AG04450 (cell line): Measurements from ENCODE around the gene PHF21B. TPM values are rescaled to one million over a fixed set of nuclear protein-coding genes. Genes with fewer than 3 reads are reported as not detected.

ENCODE experiments used
- CTCF ChIA-PET: fragments of 300-600, 350-600 bp; formaldehyde crosslinking; extraction: SDS; loops from one replicate; lab custom pipeline; 2022; ENCODE audit warnings: antibody characterized with exemption, inconsistent platforms; lab: Charles Lee
- POLR2A ChIA-PET: fragments of 350-600 bp; formaldehyde crosslinking; extraction: SDS; loops from one replicate; lab custom pipeline; 2021; ENCODE audit warnings: antibody characterized with exemption, inconsistent platforms; lab: Yijun Ruan, JAX
- DNase-seq: peaks from one replicate; pipeline ENCODE4 v3.0.0-alpha.2; 2011; ENCODE audit warnings: low read depth, low spot score
- H3K27ac ChIP-seq: one replicate; pipeline ENCODE4 v1.5.1; 2012; ENCODE audit warnings: low read depth, low read length, control low read depth
- H3K27me3 ChIP-seq: one replicate; pipeline ENCODE4 v1.6.0; 2012; ENCODE audit warnings: low read length; ENCODE audit not compliant: control insufficient read depth, insufficient read depth
- H3K4me3 ChIP-seq: 2 replicates; pipeline ENCODE4 v1.5.1; 2011; ENCODE audit warnings: mild to moderate bottlenecking, low read depth, low read length, control low read depth
- H3K9me3 ChIP-seq: 2 replicates; pipeline ENCODE4 v1.5.1; 2012; ENCODE audit warnings: low read length; ENCODE audit not compliant: control insufficient read depth, insufficient read depth
- polyA plus RNA-seq: library from polyadenylated mRNA; depleted of rRNA; stranded (reverse); fragments of >200 nt; gene quantifications from 2 replicates; pipeline ENCODE4 v1.2.3, GENCODE V29; 2011
- TF ChIP-seq, protein P1 (sequence below): IDR thresholded peaks from 2 replicates; pipeline ENCODE4 v1.5.1; 2011; ENCODE audit warnings: low read depth, low read length, control low read depth, inconsistent platforms

The PHF21B gene
- polyA plus RNA-seq, 1 experiment: not detected

- Histone ChIP-seq H3K9me3 (peaks cover 4% of the 10 kb centered on the region; the same call in 1 of the 2 replicates), H3K27ac (no peak overlapping the region), H3K27me3 (peaks cover 12% of the 10 kb centered on the region), H3K4me3 (no peak overlapping the region)
- POLR2A ChIA-PET: no interaction called here
- TF ChIP-seq, protein P1, sequence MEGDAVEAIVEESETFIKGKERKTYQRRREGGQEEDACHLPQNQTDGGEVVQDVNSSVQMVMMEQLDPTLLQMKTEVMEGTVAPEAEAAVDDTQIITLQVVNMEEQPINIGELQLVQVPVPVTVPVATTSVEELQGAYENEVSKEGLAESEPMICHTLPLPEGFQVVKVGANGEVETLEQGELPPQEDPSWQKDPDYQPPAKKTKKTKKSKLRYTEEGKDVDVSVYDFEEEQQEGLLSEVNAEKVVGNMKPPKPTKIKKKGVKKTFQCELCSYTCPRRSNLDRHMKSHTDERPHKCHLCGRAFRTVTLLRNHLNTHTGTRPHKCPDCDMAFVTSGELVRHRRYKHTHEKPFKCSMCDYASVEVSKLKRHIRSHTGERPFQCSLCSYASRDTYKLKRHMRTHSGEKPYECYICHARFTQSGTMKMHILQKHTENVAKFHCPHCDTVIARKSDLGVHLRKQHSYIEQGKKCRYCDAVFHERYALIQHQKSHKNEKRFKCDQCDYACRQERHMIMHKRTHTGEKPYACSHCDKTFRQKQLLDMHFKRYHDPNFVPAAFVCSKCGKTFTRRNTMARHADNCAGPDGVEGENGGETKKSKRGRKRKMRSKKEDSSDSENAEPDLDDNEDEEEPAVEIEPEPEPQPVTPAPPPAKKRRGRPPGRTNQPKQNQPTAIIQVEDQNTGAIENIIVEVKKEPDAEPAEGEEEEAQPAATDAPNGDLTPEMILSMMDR: no peak
- no peak for DNase-seq
- CTCF ChIA-PET: no interaction called here
These were observed 163.0 kb downstream of the PHF21B start for GRCh38 chr22:44846726-44847275.

DNA sequence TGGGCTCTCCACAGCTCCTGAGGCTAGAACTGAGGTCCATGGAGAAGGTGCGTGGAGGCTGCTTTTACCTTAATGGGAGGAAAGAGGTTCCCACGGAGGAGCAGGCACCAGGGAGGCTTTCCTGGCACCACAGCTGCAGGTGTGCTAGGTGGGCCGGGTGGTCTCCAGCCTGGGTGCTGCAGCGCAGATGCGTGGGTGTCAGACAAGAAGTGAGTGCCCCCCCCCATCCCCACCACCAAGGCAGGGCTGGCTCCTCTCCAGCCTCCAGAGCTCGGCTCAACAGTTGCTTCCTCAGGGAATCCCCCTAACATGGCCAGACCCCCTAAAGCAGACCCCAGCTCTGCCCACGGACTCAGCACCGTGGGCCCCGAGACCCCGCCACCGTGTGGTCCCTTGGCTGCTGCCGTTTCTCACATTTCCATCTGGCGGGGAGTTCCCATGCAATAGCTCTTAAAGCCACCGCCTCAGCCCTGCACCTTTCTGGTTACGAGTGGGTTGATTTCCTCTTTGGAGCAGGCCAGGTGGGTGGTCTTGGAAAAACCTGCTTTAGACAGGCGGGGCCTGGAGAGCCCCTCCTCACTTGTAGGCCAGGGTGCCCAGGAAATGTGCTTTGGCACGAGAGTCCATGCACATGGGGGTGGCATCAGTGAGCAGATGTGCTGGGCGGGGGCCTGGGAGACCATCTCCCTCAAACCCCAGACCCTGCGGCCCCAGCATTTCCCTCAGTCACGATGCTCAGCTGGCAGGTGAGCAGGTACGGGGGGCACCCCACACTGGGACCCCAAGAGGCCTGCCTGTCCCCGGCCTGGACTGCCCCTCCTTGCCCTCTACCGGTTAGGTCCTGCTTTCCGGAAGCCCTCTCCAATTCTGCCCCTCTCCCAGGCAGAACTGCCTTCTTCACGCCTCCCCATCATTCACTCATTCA lies 163.7 kb downstream of the PHF21B start:
- Histone ChIP-seq H3K27me3 (peaks cover 17% of the 10 kb centered on the region), H3K27ac (no peak overlapping the region), H3K4me3 (no peak overlapping the region), H3K9me3 (peaks cover 4% of the 10 kb centered on the region; the same call in 1 of the 2 replicates)
- ChIA-PET POLR2A (no interaction called here), CTCF (no interaction called here)
- no peak for DNase-seq
- TF ChIP-seq, protein P1: no peak

GRCh38 chr22:44845191-44845590 lies 164.6 kb downstream of the PHF21B start:
- ChIA-PET CTCF (no interaction called here), POLR2A (no interaction called here)
- Histone ChIP-seq H3K4me3 (no peak overlapping the region), H3K9me3 (peaks cover 4% of the 10 kb centered on the region; the same call in 1 of the 2 replicates), H3K27me3 (peaks cover 25% of the 10 kb centered on the region), H3K27ac (no peak overlapping the region)
- DNase-seq: no peak
- TF ChIP-seq, protein P1: no peak

DNA sequence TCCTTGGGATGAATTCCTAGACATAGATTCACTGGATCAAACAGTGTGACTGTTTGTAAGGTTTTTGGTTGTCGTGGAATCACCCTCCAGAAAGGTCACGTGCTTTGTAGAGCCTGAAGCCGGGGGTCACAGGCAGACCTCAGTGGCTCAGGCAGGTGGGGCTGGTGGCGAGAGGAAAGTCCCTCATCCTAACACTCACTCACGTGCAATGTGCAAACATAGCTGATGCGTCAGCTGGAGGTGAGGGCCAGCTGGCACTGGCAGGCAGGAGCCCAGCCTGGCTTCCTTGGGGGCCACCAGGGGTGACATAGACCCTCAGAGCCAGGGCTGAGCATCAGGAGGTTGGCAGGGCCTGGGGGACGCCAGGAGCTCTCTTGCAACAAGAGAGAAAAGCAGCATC lies 167.4 kb downstream of the PHF21B start:
- DNase-seq: no peak
- POLR2A ChIA-PET: no interaction called here

More for the DNA sequence above, 167.4 kb downstream of the PHF21B start:
- TF ChIP-seq, protein P1: no peak
- Histone ChIP-seq H3K27me3 (peaks cover 45% of the 10 kb centered on the region), H3K9me3 (peaks cover 4% of the 10 kb centered on the region; the same call in 1 of the 2 replicates), H3K27ac (no peak overlapping the region), H3K4me3 (no peak overlapping the region)
- CTCF ChIA-PET: interaction anchor here (2.1 kb wide), 1 partner anchor 22 kb away, joined by 6 read pairs; no protein-coding TSS in a partner anchor
